ENCODE results near the gene NOL4L. TPM values are rescaled to one million over a fixed set of nuclear protein-coding genes. Genes with fewer than 3 reads are reported as not detected.

NOL4L gene
- polyA plus RNA-seq, 1 experiment = 10.9 TPM

DNA sequence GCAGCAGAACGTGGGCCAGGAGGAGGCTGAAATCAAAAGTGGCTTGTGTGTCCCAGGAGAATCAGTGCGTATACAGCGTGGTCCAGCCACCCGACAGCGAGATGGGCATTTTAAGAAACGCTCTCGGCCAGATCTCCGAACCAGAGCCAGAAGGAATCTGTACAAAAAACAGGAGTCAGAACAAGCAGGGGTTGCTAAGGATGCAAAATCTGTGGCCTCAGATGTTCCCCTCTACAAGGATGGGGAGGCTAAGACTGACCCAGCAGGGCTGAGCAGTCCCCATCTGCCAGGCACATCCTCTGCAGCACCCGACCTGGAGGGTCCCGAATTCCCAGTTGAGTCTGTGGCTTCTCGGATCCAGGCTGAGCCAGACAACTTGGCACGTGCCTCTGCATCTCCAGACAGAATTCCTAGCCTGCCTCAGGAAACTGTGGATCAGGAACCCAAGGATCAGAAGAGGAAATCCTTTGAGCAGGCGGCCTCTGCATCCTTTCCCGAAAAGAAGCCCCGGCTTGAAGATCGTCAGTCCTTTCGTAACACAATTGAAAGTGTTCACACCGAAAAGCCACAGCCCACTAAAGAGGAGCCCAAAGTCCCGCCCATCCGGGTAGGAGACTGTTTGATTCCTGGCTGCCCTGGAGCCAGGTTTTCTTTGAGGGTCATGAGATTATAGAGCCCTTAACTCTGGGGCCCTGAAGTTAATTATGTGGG is 151.7 kb downstream of the NOL4L start:
- peaks cover 60% of the 10 kb centered on the region for H3K36me3 ChIP-seq (ENCODE audit: control insufficient read depth, insufficient read depth, low read length)
- ChIA-PET POLR2A (no interaction called here), CTCF (no interaction called here)
- no peaks in the 10 kb centered on the region for H3K27me3 ChIP-seq (ENCODE audit: control insufficient read depth, insufficient read depth, low read length)
- TF ChIP-seq, protein P1, sequence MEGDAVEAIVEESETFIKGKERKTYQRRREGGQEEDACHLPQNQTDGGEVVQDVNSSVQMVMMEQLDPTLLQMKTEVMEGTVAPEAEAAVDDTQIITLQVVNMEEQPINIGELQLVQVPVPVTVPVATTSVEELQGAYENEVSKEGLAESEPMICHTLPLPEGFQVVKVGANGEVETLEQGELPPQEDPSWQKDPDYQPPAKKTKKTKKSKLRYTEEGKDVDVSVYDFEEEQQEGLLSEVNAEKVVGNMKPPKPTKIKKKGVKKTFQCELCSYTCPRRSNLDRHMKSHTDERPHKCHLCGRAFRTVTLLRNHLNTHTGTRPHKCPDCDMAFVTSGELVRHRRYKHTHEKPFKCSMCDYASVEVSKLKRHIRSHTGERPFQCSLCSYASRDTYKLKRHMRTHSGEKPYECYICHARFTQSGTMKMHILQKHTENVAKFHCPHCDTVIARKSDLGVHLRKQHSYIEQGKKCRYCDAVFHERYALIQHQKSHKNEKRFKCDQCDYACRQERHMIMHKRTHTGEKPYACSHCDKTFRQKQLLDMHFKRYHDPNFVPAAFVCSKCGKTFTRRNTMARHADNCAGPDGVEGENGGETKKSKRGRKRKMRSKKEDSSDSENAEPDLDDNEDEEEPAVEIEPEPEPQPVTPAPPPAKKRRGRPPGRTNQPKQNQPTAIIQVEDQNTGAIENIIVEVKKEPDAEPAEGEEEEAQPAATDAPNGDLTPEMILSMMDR (IDR thresholded peaks at IDR 0.05; ENCODE audit: insufficient read depth, low read depth, low read length) = no peak
- DNase-seq (ENCODE audit: low read depth) = no peak
- no peak overlapping the region for H3K4me3 ChIP-seq (ENCODE audit: low read depth, low read length)

DNA sequence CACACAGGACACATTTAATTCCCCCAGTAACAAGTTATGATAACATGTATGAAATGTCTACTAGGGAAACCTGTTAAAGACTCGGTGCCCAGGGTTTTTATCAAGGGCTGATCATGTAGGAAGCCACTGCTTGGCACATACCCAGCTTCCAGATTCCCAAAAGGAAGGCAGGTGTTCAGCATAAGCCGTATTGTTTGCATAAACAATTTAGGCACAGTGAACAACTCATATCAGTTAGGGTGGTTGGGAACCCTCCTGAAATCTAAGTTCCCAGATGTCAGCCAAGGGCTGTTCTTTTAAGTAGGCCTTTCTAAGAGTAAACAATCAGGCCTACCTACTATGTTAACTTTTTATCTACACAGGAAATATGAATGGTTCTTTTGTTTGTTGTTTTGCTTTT is 152.9 kb downstream of the NOL4L start:
- ChIA-PET POLR2A (no interaction called here), CTCF (no interaction called here)
- TF ChIP-seq, protein P1 (IDR thresholded peaks at IDR 0.05; ENCODE audit: insufficient read depth, low read depth, low read length) = no peak
- Histone ChIP-seq H3K36me3 (ENCODE audit: control insufficient read depth, insufficient read depth, low read length) (peaks cover 58% of the 10 kb centered on the region), H3K27me3 (ENCODE audit: control insufficient read depth, insufficient read depth, low read length) (no peaks in the 10 kb centered on the region), H3K4me3 (ENCODE audit: low read depth, low read length) (no peak overlapping the region)
- DNase-seq (ENCODE audit: low read depth) = no peak

DNA sequence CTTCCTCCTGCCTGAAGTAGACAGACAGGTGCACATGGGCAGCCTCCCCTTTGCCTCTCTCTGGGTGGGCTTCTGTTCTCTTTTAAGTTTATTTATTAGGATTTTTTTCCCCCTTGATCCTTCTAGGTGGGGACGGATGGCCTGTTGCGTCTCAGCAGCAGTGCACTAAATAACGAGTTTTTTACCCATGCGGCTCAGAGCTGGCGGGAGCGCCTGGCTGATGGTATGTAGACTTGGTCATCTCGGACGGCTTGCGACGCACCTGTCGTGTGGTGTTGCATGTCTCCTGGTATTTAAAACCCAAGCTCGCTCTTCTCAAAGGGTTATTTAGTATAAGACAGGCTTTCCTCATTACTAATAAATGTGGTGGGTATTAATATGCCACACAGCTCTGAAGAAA is 153.7 kb downstream of the NOL4L start:
- DNase-seq (ENCODE audit: low read depth) = no peak
- Histone ChIP-seq H3K27me3 (ENCODE audit: control insufficient read depth, insufficient read depth, low read length) (no peaks in the 10 kb centered on the region), H3K36me3 (ENCODE audit: control insufficient read depth, insufficient read depth, low read length) (peaks cover 52% of the 10 kb centered on the region), H3K4me3 (ENCODE audit: low read depth, low read length) (no peak overlapping the region)
- ChIA-PET CTCF (interaction anchor here (1.2 kb wide), 1 partner anchor 27 kb away, joined by 4 read pairs; no protein-coding TSS in a partner anchor), POLR2A (no interaction called here)
- TF ChIP-seq, protein P1 (IDR thresholded peaks at IDR 0.05; ENCODE audit: insufficient read depth, low read depth, low read length) = no peak

DNA sequence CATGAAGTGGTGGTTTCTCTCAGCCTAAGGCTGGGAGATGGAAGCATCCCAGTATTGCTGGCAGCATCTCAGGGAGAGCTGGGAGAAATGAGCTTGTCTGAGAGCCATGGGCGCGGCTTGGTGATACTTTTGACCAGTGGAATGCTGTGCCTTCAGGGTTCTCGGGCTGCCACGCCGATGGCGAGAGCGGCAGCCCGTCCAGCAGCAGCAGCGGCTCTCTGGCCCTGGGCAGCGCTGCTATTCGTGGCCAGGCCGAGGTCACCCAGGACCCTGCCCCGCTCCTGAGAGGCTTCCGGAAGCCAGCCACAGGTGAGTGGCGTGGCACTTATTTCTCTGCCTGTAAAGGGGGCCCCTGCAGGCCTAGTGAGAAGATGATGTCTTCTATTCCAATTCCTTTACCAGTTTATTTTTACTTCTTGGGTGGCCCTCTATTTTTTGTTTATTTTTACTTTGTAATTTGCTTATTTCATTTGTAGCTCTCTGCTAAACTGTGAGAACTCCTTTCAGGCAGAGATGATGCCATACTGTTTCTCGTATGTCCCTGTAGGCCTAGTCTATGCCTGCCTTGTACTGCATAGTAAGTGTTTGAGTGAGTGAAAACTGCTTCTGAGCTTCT is 155.3 kb downstream of the NOL4L start:
- TF ChIP-seq, protein P1 (IDR thresholded peaks at IDR 0.05; ENCODE audit: insufficient read depth, low read depth, low read length) = no peak
- DNase-seq (ENCODE audit: low read depth) = no peak
- Histone ChIP-seq H3K27me3 (ENCODE audit: control insufficient read depth, insufficient read depth, low read length) (no peaks in the 10 kb centered on the region), H3K4me3 (ENCODE audit: low read depth, low read length) (no peak overlapping the region), H3K36me3 (ENCODE audit: control insufficient read depth, insufficient read depth, low read length) (peaks cover 40% of the 10 kb centered on the region)
- CTCF ChIA-PET = interaction anchor here (1.2 kb wide), 1 partner anchor 25 kb away, joined by 4 read pairs; no protein-coding TSS in a partner anchor
- POLR2A ChIA-PET = no interaction called here

DNA sequence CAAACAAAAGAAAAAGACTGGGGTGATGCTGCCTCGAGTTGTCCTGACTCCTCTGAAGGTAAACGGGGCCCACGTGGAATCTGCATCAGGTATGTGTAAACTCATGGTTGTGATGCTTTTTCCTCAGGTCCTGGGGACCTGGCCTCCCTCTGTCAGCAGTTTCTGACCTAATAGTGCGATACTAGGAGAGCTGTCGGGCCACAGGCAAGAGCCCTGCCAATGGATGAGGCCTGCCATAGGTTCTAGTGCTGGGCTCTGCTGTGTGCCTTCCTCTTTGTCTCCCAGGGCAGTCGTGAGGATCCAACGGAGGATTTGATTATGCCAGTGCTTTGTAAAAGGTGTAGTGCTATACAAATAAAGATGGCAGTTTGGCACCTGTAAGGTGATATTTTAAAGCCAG is 155.8 kb downstream of the NOL4L start:
- Histone ChIP-seq H3K4me3 (ENCODE audit: low read depth, low read length) (no peak overlapping the region), H3K36me3 (ENCODE audit: control insufficient read depth, insufficient read depth, low read length) (peaks cover 37% of the 10 kb centered on the region), H3K27me3 (ENCODE audit: control insufficient read depth, insufficient read depth, low read length) (no peaks in the 10 kb centered on the region)
- no peak for DNase-seq (ENCODE audit: low read depth)
- TF ChIP-seq, protein P1 (IDR thresholded peaks at IDR 0.05; ENCODE audit: insufficient read depth, low read depth, low read length) = no peak
- CTCF ChIA-PET = interaction anchor here (1.3 kb wide), 1 partner anchor 8 kb away, joined by 4 read pairs; no protein-coding TSS in a partner anchor
- POLR2A ChIA-PET = no interaction called here

Measured in BJ (cell line).